SW 1271 (cell line): ENCODE results near the gene MTX1.

ENCODE experiments used
- DNase-seq, 2 experiments: peaks; one replicate each; lab custom pipeline; 2025; lab: John Stamatoyannopoulos, UW

The MTX1 gene

DNA sequence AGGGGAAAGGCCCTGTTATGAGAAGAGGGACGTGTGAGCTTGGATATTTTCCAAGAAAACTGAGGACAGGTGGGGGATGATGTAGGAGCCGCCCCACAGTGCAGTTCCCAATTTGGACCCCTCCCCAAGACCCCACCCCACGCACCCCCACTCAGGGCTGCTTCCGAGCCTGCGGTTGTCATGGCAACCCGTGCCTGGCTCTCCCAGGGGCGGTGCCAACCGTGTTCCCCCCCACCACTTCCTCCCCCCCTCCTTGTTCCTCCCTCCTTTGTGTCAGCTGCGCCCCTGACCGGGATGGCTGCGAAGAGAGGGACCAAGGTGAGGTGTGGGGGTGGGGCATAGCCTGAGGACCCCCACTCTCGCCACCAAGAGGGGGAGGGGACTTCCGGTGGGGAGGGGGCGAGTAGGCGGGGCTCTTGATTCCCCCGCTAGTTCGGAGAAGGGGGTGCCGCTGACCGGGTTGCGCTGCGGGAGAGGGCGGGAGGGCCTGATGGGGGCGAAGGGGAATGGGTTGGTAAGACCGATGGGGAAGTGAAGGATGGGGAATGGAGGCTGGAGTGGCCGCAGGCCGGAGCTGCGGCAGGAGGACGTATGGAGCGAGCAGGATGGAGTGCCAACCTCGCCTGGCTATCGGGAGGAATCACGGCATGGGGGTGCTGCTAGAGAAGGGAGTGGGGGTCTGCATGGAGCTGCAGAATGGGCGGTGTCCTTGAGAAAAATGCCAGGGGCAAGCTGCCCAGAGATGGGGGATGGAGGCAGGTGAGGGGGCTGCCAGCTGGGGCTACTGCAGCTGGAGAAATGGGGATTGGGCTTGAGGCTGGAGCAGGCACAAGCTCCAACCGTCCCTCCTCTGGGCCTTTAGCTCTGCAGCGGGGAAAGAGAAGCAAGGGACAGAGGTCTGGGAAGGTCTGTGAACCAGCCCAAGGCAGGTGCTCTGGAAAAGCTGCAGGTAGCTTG, 33.9 kb upstream of the MTX1 start:
- no peak for DNase-seq

DNA sequence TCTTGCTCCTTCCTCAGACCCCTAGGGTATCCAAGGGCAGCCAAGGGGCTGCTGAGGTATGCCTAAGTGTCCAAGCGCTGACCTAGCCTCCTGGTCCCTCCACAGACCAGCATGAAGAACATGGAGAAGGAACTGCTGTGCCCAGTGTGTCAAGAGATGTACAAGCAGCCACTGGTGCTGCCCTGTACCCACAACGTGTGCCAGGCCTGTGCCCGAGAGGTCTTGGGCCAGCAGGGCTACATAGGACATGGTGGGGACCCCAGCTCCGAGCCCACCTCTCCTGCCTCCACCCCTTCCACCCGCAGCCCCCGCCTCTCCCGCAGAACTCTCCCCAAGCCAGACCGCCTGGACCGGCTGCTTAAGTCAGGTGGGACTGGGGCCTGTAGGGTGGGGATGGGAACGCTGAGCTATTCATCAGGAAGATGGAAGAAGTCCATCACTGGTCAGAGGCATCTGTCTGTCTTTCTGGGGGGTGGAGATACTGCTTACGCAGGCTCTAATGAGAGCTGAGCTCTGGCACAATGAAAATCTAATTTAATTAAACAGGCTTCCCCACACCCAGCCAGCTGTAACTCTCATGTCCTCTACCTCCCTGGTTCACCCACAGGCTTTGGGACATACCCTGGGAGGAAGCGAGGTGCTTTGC, 33.1 kb upstream of the MTX1 start:
- DNase-seq = no peak

DNA sequence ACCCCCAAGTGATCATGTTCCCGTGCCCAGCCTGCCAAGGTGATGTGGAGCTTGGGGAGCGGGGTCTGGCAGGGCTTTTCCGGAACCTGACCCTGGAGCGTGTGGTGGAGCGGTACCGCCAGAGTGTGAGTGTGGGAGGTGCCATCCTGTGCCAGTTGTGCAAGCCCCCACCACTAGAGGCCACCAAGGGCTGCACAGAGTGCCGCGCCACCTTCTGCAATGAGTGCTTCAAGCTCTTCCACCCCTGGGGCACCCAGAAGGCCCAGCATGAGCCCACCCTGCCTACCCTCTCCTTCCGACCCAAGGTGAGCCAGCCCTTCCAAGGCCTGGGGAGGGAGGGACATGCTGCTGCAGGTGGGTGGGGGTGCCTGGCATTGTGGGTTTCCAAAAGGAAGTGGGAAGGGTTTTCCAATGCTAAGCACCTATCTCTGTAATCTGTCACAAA, 32.5 kb upstream of the MTX1 start:
- no peak for DNase-seq

DNA sequence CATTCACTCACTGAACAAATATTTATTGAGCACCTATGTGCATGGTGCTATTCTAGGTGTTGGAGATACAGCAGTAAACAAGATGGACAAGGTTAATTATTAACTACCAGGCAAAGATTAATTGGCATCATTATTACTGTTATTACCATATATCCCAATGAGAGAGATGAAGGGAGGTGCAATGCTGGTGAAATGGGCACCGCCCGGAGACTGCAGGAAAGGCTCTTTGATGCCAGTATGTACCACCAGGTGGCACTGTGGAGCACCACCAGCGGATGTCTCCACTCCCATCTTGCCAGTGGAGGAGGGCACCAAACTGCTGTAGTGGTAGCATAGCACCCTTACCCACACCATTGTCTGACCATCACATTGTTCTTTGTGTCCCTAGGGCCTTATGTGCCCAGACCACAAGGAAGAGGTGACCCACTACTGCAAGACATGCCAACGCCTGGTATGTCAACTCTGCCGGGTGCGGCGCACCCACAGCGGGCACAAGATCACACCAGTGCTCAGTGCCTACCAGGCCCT, 31.9 kb upstream of the MTX1 start:
- peak; percentile 17 to 39 for DNase-seq

DNA sequence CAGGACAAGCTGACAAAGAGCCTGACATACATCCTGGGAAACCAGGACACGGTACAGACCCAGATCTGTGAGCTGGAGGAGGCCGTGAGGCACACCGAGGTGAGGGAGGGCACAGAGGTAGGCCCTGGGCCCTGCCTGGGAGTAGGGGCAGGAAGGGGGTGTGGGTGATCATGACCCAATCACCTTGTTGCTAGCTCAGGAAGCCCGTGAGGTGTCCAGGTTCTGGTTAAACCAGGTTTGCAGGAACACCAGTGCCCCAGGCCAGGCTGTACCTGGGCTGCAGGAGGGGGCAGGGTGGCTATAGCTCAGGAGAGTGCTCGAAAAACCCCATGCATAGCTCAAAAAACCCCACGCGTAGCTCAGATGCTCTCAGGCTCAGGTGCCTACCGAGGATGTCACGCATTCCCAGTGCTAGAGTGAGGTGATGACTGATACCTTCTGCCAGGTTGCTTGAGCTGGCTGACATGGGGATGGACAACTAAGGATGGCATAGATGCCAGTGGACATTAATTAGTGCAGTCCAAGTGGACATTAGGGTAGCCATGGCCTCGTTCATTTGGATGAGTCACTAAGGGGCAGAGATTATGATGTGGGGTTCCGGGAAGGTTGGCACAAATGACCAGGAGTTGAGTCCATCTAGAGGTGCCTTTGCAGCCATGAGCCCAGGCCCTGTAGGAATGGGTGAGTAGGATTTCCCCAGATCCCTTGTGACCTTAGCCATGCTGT, 31.1 kb upstream of the MTX1 start:
- no peak for DNase-seq

DNA sequence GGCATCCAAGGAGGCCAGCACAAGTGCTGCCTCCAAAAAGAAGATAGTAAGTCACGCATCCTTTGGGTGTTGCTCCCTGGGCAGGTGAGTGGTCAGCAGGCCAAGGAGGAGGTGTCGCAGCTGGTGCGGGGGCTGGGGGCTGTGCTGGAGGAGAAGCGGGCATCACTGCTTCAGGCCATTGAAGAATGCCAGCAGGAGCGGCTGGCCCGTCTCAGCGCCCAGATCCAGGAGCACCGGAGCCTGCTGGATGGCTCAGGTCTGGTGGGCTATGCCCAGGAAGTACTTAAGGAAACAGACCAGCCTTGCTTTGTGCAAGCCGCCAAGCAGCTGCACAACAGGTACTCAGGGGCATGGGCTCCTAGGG, 30.6 kb upstream of the MTX1 start:
- DNase-seq = no peak

DNA sequence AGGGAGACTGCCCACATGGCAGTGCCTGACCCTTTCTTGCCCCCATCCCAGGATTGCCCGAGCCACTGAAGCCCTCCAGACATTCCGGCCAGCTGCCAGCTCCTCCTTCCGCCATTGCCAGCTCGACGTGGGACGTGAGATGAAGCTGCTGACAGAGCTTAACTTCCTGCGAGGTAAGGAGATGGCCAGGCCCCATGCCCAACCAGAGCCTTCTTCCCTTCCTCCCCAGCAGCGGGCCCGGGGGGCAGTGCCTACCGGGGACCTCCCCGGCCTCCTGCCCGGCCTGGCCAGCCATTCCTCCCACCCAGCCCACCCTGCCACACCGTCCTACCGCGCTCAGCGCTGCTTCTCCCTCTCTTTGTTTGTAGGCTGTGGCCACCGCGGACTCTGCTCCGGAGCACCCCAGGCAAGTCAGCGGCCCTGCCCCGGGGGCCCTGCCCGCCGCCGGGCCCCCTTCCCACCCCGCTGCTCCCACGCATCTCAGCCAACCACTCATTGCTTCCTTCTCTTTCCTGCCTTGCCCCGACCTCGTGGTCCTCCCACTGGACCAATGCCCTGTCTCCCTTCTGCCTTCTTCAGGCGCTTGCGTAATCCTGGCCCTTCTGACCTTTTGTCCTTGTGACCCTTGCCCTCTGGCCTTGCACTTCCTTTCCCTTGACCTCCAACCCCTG, 29.9 kb upstream of the MTX1 start:
- DNase-seq = no peak

DNA sequence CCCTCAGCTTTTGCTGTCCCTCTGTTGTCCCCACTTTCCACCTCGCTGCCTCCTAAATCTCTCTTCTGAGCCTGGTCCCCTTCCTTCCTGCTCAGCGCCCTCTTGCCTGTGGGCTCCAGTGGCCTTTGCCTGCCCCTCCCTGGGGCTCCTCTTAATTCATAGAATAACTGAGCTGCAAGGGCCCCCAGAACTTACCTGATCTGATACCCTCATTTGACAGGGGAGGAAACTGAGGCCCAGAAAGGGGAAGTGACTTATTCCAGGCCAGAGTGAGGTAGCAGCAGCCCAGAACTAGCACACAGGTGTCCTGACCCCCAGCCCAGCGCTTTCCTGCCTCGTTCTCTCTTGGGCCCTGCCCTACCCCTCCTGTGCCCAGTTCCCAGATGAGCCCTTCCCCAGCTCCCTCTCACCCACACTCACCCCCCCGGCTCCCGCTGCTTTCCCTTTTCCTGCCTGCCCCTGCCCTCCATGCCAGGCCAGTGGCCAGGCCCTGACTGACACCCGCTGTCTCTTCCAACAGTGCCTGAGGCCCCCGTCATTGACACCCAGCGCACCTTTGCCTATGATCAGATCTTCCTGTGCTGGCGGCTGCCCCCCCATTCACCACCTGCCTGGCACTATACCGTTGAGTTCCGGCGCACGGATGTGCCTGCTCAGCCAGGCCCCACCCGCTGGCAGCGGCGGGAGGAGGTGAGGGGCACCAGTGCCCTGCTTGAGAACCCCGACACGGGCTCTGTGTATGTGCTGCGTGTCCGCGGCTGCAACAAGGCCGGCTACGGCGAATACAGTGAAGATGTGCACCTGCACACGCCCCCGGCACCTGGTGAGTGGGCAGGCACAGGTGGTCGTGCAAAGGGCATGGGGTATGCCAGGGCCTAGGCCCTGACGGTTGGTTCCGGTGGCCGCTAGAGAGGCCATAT, 29.1 kb upstream of the MTX1 start:
- DNase-seq = no peak

DNA sequence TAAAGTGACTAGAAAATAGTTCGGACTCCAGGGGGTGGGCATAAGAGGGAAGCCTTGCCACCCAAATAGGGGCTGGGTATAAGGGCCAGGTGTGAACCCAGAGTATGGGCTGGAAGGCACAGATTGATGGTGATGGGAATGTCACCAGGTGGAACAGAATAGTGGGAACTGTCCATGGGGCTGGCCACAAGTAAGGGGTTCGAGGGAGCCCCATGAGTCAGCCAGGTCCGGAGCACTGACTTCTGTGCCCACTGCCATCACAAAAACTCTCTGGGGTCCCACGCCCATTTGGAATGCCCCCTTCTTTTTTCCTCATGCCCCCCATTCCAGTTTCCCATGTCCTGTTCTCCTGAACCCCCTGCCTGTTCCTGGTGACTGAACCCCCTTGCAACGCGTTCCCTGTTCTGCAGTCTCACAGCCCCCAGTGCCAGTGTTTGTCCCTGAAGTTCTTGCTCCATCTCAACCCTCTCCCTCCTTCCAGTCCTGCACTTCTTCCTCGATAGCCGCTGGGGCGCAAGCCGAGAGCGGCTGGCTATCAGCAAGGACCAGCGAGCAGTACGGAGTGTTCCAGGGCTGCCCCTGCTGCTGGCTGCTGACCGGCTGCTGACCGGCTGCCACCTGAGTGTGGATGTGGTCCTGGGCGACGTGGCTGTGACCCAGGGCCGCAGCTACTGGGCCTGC, 27.0 kb upstream of the MTX1 start:
- no peak for DNase-seq

DNA sequence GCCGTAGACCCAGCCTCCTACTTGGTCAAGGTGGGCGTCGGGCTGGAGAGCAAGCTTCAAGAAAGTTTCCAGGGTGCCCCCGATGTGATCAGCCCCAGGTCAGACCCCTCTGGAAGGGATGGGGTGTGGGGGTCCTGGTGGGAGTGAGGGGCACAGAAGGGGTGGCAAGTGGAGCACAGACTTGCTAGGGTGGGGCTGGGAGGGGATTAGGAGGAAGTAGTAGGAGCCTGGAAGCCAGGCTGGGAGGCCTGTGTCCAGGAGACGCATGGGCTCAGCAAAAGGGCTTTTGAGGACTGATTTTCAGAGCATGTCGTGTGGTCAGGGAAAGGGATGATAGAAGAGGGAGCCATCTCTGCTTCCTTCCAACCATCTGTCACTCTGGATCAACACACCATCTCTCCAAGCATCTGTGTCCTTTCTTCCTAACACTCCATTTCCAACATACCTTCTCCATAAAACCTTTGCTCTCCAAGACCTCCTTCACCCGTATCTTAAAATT, 26.4 kb upstream of the MTX1 start:
- no peak for DNase-seq

DNA sequence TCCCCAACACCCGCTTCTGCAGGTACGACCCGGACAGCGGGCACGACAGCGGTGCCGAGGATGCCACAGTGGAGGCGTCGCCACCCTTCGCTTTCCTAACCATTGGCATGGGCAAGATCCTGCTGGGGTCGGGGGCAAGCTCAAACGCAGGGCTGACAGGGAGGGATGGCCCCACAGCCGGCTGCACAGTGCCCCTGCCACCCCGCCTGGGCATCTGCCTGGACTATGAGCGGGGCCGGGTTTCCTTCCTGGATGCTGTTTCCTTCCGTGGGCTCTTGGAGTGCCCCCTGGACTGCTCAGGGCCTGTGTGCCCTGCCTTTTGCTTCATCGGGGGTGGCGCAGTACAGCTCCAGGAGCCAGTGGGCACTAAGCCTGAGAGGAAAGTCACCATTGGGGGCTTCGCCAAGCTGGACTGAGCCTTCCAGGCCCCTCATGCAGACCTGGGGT, 24.7 kb upstream of the MTX1 start:
- DNase-seq = no peak

DNA sequence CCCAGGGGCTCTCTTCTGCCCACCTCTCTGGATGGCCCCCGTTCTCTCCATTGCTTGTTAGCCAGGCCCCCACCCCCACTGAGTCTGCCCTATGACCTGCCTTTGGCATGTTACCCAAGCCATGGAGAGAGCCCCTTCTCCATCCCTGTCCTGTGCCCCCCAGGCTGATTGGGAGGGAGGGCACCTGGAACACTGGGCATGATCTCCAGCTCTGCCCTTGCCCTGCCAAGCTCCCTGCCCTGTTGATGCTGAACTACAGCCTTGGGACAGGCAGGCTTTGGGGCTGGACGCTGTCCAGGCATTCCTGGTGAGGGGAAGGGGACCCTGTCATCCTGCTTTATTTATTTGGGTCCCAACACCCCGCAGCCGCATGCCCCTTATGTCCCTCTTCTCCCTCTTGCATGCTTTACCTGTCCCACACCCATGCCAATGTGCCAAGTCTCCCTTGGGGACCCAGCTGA, 24.1 kb upstream of the MTX1 start:
- no peak for DNase-seq

DNA sequence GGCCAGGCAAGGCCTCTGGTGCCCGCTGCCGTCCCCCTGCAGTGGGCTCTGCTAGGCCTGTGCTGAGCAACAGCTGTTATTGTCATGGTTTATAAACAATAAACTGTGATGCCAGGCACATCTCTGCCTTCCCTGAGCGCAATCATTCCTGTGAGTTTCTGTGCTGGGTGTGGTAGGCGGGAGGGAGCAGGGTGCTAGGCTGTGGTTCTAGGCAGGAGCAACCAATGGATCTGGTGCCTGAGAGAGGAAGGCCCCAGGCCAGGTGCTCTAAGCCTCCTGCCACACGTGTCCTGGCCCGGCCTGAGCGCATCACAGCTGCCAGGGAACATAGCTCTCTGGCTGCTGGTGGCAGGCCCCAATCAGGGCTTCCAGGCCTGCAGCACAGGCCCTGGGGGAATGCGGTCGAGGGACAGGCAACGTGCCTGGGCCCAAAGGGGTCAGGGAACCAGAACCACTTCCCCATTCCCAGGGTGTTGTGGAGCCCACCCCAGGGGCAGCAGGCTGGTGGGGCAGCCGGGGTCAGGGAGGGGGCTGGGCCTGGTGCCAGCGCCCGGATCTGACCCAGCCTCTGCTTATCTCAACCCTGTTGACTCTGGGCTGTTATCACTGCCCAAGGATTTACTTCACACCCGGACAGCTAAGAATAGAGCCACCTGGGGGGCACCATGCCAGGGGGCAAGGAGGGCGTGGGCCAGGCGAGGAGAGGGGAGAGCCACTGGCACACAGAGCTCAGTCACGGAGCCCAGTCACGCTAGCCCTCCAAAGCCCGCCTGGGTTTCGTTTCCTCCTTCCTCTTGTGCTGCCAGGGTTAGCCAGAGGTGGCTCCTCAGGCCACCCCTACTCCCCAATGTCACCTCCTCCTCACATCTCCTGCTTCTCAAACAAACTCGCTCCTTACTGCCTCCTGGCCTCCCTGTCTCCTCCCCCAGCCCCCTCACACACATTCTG, 23.4 kb upstream of the MTX1 start:
- DNase-seq = no peak

DNA sequence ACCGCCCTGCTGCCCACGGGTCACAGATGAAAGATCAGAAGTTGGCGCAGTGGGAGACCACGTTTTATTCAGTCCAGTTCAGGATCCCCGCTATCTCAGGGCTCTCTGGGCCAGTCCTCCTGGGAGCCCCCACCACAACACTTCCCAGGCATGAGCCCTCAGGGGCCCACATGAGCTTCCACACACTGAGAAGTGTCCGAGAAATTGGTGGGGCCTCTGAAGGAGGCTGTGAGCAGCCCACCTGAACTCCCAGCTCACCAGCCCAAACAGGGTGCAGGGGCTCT, 22.8 kb upstream of the MTX1 start:
- no peak for DNase-seq

DNA sequence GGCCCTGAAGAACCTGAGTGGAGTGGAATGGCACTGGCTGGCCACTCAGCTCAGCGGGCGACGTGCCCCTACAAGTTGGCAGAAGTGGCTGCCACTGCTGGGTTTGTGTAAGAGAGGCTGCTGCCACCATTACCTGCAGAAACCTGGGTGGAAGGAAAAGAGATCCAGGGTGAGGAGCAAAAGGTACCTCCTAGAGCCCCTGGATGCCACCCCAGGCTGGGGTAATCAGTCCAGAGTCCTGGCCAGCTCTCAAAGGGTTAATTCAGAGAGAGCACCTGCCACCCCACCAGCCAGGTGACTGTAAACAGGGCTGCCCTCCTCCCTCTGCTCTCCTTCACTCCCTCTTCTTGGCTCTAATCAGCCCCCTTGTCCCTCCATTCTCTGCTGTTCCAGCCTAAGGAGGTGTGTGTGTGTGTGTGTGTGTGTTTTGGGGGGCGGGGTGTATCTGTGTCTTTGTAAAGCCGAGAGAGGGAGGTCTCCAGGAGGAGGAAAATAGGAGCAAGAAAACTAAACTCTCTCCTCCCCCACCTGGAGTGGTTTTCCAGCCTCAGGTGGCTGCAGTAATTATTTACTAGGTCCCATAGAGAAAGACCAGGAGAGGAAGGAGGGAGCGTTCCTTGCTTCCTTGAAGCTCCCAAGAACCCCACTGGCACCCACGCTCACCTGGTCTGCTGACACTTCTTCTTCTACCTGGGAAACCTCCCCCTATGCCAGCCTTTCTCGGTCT, 22.3 kb upstream of the MTX1 start:
- DNase-seq = no peak

DNA sequence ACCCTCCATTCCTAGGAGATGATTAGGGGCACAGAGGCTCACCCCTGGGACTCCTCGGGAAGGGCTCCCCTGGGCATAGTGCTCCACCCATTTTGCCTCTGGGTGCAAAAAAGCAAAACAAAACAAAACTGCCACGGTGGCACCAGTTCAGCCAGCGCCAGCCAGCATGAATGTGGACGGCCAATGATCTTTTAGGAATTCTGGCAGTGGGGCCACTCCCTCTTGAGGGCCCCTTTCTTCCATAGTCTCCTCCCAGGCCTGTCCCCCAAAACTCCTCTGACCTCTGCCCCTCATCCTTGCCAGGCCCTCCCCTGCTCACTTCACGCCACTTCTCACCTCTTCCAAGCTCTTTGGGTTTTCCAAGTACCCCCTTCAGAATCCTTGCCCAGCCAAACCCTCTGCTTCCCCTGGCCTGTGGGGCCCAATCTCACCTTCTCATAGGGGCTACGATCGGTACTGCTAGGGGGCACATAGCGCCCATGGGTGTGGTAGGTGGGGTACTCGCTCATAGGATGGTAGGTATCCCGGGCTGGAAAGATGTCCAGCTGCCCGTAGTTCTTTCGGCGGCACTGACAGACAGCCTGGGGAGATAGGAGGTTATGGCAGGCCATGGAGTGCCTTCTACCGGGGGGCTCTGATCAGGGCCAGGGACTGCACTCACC, 21.6 kb upstream of the MTX1 start:
- DNase-seq = no peak

DNA sequence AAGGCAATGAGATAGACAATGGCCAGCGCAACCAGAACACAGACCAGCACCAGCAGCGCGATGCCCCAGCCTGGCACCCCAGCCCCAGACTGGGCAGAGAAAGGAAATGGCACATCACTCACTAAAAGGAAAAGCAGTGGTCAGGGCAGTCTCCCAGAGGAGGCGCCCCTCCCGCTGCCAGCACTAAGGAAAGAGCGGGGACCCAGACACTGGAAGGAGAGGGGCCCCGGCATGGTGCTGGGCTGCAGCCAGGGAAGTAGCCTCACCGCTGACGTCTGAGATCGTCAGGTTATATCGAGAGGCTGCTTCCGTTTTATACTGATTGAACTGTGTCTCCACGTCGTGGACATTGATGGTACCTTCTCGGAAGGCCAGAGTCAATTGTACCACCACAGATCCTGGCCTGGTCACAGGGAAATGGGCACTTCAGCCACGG, 21.0 kb upstream of the MTX1 start:
- DNase-seq = no peak

DNA sequence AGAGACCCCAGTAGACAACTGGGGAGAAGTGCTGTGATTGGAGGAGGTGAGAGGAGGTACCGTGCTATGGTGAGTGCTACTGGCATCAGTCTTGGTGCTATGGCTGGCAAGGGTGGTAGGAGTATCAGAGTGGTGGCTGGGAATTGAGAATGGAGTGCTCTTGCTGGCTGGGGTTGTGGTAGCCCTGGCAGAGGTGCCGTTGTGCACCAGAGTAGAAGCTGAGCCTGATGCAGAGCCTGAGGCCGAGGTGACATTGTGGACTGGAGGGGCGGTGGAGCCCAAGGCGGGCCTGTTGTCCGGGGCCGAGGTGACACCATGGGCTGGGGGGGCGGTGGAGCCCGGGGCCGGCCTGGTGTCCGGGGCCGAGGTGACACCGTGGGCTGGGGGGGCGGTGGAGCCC, 20.2 kb upstream of the MTX1 start:
- no peak for DNase-seq
